HG03439 (cell line): Measurements from ENCODE around the gene GABRA1.

Source experiments
- ATAC-seq: cut with Tn5 transposase; IDR thresholded peaks from one replicate; pipeline ENCODE4 v1.9.1; 2021; ENCODE audit warnings: mild to moderate bottlenecking, moderate library complexity; ENCODE audit not compliant: unreplicated experiment

GABRA1 gene

DNA sequence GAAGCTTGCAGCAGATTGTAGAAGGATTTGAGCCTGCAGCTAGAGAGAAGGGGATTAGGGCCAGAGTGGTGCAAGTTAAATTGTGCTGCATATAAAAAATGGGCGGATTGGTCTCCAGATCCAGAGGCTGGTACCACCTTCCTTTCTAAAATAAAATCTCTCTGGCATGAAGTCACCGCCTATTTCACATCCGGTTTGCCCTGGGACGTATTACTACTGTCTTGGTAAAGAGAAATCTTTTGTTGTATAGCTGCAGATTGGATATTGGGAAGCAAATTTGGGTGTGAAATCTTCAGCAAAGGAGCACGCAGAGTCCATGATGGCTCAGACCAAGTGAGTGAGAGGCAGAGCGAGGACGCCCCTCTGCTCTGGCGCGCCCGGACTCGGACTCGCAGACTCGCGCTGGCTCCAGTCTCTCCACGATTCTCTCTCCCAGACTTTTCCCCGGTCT is at the start of gene GABRA1:
Gene GABRA1, plus strand, starts transcription at position 180 of the 451 bp plus-strand sequence. CDS start 2,691 bp downstream, outside the sequence.
- no peak for ATAC-seq

DNA sequence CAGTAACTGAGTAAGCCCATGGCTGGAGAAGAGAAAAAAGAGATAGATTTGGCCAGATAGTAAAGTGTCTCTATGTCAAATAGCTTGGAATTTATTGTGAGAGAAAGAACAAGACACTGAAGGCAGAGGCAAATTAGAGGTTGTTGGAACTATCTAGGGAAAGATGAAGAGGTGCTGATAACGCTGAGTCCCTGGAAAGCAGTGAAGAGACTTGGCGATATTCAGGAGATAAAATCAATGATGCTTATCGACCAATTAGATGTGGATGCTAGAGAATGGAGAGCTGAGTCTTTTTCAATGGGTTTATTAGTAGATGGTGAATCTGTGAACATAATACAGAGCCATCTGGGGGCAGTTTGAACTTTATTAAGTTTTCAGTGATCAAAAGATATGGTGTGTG is 48.6 kb upstream of the GABRA1 start:
- no peak for ATAC-seq

DNA sequence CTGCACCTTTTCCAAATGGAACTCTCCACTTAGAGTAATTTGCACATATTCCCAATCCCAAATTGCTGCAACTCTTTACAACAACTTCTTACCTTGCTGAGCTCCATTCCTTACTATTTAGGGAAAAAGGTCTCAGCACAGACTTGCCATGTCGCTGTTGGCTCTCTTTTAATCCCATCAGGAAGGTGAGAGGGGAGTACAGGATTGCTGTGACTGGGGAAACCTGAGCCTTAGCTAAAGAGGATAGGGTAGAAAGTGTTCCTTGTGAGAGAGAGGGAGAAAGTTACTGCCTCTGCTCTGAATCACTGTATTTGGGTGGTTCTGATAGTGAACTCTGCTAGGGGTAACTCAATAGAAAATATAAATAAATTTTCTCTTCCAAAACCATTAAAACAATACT is 43.7 kb upstream of the GABRA1 start:
- no peak for ATAC-seq

DNA sequence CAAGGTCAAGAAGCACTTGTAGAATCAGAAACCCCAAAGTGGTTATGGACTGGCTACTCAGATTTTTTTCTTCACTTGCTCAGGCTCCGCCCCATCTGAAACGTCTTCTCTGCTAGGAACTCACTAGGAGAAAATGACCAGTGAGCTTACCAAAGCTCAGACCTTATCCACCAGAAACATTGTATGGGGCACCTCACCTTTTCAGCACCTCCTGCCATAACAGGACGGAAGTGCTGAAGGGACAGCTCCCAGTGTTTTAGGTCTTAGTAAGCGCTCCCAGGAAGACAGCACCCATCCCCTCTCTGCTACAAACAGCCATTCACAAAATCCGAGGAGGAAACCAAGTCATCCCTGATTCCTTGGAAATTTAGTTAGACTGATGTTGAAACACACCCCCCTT is 1.2 kb upstream of the GABRA1 start:
- no peak for ATAC-seq

DNA sequence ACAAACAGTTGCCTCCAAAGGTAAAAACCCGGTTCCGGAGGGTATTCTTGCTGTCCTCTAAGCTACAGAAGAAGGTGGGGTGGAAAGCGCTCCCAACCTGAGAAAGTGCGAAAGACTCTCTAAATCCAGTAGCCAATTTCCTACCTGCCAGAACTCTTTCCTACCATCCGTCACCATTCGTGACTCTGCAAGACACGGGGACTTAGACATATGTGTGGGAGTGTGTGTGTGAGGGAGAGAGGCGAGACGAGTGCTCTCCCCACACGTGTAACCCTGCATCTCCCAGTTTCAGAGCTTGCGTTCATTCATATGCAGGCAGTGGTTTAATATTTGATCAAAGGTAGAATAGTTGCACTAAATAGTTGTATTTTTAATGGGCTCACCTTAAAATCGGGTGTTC is 473 bp upstream of the GABRA1 start:
- no peak for ATAC-seq

DNA sequence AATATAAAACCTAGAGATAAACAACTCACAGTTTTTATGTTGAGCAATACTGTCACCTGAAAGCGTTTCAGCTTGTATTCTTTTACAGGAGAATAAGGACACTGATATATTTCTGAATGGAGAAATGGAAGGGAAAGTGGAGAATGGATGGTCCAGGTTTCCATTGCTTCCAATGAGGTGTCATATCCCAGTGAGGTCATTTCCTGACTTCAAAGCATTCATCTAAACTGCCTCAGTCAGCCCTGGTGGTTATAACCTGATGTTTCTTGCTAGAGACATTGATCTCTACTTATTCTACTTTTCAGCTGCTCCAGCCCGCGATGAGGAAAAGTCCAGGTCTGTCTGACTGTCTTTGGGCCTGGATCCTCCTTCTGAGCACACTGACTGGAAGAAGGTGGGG is 2.6 kb downstream of the GABRA1 start:
- no peak for ATAC-seq

DNA sequence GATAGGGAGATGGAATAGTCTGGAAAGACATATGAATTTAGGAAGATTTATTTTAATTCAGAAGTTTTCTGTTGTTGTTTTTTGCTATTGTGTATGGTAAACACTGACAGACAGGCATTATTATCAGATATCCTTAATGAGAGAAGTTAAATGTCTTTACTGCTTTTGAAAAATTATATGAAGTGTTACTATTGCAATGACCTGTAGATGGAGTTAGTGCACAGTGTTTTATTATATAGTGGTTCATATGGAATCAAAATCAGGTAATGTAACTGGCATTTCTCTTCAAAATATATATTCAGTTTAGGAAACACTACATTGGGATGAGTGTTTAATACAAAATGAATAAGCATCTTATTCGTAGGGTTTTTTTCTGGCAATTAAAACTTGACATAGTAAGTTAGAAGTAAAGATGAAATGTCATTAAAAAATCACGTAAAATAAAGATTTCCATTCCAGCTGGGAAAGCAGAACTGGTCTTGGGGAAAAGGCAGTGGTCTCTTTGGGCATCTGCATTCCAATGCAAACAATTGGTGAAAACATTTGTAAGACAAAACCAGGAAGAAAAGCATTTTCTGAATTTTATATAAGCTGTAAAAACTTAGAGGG is 3.9 kb downstream of the GABRA1 start:
- ATAC-seq, result no peak

DNA sequence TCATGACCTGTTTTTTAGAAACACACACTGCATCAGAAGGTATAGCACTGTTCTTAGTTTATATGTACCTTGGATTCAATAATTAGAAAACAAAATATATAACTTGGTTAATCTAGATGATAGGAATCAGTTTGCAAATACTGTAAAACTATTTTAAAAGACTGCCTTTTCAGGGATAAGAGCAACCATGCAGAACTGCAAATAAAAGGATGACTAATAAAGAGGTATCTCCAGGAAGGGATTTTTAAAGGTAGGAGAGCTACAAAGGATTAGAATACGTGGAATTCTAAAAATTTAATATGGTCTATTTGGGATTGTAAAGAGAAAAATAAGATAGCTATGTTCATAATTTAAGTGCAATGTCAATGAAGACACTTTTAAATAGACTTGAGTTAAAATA is 9.4 kb downstream of the GABRA1 start:
- no peak for ATAC-seq

DNA sequence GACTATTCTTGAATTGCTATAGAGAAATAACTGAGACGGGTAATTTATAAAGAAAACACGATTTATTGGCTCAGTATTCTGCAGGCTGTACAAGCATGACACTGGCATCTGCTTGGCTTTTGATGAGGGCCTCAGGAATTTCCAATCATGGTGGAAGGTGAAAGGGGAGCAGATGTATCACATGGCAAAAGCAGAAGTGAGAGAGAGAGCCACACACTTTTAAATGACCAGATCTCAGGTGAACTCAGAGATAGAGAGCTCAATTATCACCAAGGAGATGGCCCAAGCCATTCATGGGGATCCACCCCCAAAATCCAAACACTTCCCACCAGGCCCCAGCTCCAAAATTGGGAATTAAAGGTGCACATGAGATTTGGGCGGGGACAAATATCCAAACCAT is 15.3 kb downstream of the GABRA1 start:
- ATAC-seq, result no peak

DNA sequence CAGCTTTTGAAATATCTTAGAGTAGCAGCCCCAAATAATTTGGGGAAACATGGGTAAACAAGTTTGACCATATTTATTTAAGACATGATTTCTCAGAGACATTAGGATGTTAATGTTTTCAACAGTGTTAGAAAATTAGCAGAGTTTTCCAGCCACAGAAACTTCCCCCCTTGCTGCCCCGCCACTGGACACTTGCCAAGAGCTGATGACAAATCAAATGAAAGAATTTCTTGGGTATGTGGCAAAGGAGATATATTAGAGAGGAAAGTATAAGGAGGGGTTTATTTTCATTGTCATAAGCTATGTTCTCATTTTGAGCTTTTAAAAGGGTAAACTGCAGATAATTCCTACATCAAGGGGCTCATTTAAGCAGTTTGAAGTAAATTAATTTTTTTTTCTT is 15.9 kb downstream of the GABRA1 start:
- no peak for ATAC-seq

DNA sequence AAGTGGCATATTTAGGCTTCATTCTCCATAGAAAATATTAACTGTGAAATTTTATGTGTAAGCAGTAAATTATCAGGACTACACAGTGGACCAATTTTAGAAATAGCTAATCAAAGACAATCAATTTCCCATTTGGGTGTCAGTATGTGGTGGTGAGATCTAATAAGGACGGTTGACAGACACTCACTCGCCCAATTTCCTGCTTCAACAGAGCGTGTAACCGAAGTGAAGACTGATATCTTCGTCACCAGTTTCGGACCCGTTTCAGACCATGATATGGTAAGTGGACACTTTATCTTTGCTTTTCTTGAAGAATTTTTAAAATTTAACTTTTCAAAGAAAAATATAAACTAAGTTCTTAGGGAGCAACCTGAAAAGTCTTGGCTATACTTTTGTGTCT is 17.6 kb downstream of the GABRA1 start:
- no peak for ATAC-seq

DNA sequence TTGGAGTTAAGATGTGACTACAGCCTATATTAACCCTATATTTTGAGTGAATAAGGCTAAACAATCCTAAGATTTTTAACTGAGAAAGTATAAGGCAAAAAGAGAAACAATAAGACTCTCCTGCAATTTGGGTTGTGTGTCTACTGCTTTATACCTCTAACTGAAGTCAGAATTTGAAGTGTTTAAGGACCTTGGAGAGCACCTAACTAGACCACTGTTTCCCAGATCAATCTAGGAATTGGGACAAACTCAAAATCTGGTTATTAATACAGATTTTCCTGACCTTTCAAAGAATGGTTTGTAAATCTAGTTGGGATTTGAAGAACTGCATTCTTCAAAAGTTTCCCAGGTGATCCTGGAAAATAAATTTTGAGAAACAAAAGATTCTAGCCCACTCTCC is 42.1 kb downstream of the GABRA1 start:
- ATAC-seq, result no peak

DNA sequence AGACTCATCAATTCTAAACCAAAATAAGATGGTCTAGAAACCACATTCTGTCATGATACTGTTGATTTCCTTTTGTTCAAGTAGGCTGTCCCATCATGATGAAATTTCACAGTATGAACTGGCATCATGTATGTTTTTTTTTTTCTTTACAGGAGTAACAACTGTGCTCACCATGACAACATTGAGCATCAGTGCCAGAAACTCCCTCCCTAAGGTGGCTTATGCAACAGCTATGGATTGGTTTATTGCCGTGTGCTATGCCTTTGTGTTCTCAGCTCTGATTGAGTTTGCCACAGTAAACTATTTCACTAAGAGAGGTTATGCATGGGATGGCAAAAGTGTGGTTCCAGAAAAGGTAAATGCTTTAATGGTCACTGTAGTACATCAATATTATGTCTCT is 47.6 kb downstream of the GABRA1 start:
- no peak for ATAC-seq

DNA sequence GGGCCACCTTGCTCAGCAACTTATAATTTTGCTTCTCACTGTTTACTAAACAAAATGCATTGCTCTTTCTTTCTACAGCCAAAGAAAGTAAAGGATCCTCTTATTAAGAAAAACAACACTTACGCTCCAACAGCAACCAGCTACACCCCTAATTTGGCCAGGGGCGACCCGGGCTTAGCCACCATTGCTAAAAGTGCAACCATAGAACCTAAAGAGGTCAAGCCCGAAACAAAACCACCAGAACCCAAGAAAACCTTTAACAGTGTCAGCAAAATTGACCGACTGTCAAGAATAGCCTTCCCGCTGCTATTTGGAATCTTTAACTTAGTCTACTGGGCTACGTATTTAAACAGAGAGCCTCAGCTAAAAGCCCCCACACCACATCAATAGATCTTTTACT is 49.1 kb downstream of the GABRA1 start:
- no peak for ATAC-seq

DNA sequence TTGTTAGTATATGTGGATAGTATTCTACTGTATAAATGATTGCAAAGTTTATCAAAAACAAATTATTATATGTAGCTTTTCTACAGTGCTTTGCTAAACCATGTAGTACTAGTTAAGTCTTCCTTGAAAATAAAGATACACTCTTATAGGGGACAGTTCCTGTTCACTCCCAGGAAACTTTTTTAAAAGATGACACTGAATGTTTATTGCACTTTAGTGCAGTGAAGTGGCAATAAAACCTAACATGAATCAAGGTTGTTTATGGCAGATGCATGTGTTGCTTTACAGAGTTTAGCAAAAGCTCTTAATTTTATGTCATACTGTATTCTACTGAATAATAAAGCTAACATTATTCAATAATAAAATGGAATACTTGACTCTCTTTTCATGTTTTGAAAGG is 51.7 kb downstream of the GABRA1 start:
- ATAC-seq, result no peak

DNA sequence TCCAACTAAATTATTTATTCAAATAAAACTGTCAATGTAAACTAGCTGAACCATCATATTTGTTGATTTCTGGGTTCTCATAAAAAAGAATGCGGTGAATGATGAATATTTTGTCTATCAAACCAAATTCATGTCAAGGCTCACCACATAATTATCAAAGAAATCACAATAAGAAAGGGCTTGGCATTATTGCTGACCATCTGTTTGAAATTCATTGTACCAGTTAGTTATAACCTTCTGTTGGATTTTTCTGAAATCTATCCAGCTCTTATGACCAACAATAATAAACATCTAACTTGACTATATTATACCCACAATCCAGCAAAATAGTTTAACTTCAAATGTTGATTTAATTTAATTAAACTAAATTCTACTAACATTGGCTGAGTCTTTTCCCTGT is 53.1 kb downstream of the GABRA1 start:
- ATAC-seq, result no peak

DNA sequence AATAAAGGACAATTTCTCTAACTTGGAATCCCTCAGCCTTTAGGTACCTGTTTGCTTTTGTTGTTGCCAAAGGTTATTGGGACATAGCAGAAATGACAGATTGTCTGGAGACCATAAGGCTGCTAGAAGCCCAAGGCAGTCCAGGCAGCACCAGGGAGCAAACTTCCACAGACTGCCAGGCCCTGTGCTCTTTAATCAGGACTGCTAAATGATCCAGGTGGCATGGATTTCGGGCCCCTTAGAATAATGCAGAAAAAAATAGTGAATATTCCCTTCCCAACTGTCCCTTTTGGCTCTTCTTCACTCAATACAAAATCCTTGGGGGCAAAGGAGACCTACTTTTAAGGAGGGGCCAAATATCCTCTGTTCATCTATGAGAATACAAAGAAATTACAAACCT is 73.9 kb downstream of the GABRA1 start:
- no peak for ATAC-seq

DNA sequence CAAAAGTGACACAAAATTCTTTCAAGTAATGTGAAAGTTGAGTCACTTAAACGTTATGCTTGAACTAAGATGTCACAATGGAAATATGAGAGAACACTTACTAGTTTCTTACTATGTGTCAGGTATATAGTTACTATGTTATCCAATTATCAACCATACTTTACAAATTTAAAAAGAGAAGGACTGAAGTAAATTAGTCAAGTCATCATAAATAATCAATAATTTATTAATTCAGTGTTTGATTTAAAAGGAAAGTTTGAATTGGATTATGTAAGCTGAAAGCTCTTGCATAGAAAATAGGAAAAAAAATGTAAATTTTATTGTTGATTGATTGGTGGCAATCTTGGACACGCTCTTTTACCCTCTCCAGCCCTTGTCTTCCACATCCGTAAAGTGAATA is 76.3 kb downstream of the GABRA1 start:
- no peak for ATAC-seq

DNA sequence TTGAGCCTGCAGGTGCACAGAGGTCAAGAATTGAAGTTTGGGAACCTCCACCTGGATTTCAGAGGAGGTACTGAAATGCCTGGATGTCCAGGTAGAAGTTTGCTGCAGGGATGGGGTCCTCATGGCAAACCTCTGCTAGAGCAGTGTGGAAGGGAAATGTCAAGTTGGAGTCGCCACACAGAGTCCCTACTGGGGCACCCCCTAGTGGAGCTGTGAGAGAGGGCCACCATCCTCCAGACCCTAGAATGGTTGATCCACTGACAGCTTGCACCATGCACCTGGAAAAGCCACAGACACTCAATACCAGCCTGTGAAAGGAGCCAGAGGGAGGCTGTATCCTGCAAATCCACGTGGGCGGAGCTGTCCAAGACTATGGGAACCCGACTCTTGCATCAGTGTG is 78.0 kb downstream of the GABRA1 start:
- no peak for ATAC-seq

DNA sequence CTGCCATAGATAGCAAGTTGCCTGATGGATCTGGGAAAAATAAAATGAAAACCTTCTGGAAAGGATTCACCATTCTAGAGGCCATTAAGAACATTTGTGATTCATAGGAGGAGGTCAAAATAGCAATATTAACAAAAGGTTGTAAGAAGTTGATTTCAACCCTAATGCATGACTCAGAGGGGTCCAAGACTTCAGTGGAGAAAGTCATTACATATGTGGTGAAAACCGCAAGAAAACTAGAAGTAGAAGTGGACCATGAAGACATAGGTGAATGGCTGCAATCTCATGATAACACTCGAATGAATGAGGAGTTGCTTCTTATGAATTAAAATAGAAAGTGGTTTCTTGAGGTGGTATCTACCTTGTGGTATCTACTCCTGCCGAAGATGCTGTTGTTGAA is 86.6 kb downstream of the GABRA1 start:
- no peak for ATAC-seq

DNA sequence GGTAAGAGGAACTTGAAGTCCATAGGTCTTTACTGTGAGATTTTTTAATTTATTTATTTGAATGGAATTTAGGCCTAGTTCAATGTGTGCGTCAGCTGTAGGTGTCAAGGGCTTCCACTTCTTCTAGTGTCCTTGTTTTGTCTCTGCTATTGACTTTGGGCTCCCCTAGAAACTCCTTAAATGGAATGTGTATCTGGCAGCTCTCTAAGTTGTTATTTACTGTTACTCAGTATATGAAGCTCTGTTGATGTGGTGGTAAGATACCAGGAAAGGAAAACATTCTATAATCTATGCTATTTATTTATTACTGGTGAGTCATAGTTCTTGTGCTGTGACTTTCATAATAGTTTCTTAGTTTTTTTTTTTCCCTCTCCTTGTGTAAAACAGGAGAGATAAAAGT is 97.1 kb downstream of the GABRA1 start:
- ATAC-seq, result no peak

DNA sequence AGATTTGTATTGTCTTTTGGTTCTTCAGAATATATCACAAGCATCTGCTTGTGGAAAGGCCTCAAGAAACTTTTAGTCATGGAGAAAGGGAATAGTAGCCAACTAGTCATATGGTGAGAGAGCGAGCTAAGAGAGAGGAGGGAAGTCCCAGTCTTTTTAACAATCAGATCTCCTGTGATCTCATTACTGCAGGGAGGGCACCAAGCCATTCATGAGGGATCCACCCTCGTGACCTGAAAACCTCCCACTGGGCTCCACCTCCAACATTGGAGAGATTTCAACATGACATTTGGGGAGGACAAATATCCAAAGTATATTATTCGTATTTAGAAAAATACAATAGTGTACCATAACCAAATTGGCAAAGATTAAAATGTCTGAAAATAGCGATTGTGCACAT is 99.0 kb downstream of the GABRA1 start:
- no peak for ATAC-seq
